ENCODE measurements around the gene NAA80. TPM values are rescaled to one million over a fixed set of nuclear protein-coding genes. Genes with fewer than 3 reads are reported as not detected.
A peak's percentile ranks its signal among the peaks of the same experiment; 100 is the strongest.
"Not testable (repeated sequence)": the region's sequence is repeated elsewhere in the genome, so short reads cannot be mapped to it uniquely, and the experiment has no call there.

Gene NAA80
- total RNA-seq, 1 donor from 2014 or later: 1.3 TPM

DNA sequence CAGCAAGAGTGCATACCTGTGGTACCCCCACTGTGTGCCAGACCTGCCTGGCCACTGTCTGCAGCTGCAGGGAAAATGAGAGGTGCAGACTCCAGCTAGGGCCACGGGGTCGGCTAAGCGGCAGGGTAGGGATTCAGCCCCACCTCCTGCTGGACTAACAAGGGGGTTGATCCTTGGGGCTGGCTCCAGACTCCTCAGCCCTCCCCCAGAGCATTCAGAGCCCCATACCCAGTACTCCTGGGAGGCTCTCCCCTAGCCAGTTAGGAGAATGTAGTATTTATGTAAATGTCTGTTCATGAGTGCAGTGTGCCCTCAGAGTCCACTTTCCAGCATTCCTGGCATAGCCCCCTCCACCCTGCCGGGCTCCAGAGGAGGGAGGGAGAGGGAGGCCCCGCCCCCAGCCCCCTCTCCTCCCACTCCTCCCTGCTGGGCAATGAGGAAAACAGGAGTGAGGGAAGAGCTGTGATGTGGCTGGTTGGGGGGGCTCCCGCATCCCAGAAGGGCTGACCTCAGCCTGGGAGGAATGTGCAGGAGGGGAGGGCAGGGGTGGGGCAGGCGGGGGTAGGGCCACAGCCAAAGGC lies 34.7 kb downstream of the NAA80 start:
- no peak for FAIRE-seq
- Histone ChIP-seq H3K4me3 (ENCODE audit: low read depth, low read length) (no peak overlapping the region), H3K36me3 (ENCODE audit: control insufficient read depth, insufficient read depth, low read length) (no peaks in the 10 kb centered on the region), H3K27me3 (ENCODE audit: control insufficient read depth, insufficient read depth, low read length) (no peaks in the 10 kb centered on the region)
- peak; percentile 79 for DNase-seq (ENCODE audit: low read depth)
- no peak for TF ChIP-seq CTCF (IDR thresholded peaks at IDR 0.05; ENCODE audit: insufficient read depth, low read length, severe bottlenecking)

- DNase-seq (ENCODE audit: low read depth) (no peak), FAIRE-seq (no peak)
- Histone ChIP-seq H3K27me3 (ENCODE audit: control insufficient read depth, insufficient read depth, low read length) (no peaks in the 10 kb centered on the region), H3K36me3 (ENCODE audit: control insufficient read depth, insufficient read depth, low read length) (no peaks in the 10 kb centered on the region), H3K4me3 (ENCODE audit: low read depth, low read length) (no peak overlapping the region)
- TF ChIP-seq CTCF (IDR thresholded peaks at IDR 0.05; ENCODE audit: insufficient read depth, low read length, severe bottlenecking): no peak
Observed at GRCh38 chr3:50263478-50264382, 35.5 kb downstream of the NAA80 start.

DNA sequence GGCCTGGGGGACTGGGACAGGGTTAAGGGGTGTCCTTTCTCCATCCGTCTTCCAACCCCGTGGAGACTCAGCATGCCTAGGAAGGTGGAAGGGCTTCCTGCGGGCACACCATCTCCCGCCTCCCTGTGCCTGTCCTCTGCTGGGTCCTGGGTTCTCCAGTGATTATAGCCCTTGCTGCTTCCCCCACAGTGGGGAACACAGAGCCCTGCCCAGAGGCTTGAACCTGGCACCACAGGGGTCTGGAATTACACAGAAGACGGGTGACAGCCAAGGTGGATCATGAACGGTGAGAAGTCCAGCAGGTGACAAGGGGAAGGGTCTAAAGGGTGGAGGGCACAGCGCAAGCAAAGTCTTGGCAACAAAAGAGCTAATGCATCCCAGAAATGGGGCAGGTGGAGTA lies 36.4 kb downstream of the NAA80 start:
- TF ChIP-seq CTCF (IDR thresholded peaks at IDR 0.05; ENCODE audit: insufficient read depth, low read length, severe bottlenecking): no peak
- DNase-seq (ENCODE audit: low read depth) (no peak), FAIRE-seq (no peak)
- H3K36me3 ChIP-seq (ENCODE audit: control insufficient read depth, insufficient read depth, low read length): peaks cover 1% of the 10 kb centered on the region
- no peaks in the 10 kb centered on the region for H3K27me3 ChIP-seq (ENCODE audit: control insufficient read depth, insufficient read depth, low read length)
- H3K4me3 ChIP-seq (ENCODE audit: low read depth, low read length): no peak overlapping the region

DNA sequence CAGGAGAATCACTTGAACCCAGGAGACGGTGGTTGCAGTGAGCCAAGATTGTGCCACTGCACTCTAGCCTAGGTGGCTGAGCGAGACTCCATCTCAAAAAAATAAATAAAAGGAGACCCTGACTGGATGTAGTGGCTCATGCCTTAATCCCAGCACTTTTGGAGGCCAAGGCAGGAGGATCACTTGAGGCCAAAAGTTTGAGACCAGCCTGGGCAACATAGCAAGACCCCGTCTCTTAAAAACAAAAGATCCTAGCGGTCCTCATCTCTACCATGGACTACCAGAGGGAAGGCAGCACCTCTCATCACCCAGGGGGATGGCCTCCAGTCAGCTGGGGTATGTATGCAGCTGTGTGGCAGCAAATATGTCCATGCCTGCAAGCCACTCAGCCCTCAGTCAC lies 37.0 kb downstream of the NAA80 start:
- FAIRE-seq; DNase-seq (ENCODE audit: low read depth): not testable (repeated sequence)

GRCh38 chr3:50261505-50261904 lies 37.7 kb downstream of the NAA80 start:
- FAIRE-seq (no peak), DNase-seq (ENCODE audit: low read depth) (no peak)
- Histone ChIP-seq H3K27me3 (ENCODE audit: control insufficient read depth, insufficient read depth, low read length) (no peaks in the 10 kb centered on the region), H3K36me3 (ENCODE audit: control insufficient read depth, insufficient read depth, low read length) (peaks cover 11% of the 10 kb centered on the region), H3K4me3 (ENCODE audit: low read depth, low read length) (no peak overlapping the region)
- no peak for TF ChIP-seq CTCF (IDR thresholded peaks at IDR 0.05; ENCODE audit: insufficient read depth, low read length, severe bottlenecking)

More for the DNA sequence above, 37.0 kb downstream of the NAA80 start:
- H3K4me3 ChIP-seq (ENCODE audit: low read depth, low read length); H3K27me3 ChIP-seq (ENCODE audit: control insufficient read depth, insufficient read depth, low read length); H3K36me3 ChIP-seq (ENCODE audit: control insufficient read depth, insufficient read depth, low read length): not testable (repeated sequence)

DNA sequence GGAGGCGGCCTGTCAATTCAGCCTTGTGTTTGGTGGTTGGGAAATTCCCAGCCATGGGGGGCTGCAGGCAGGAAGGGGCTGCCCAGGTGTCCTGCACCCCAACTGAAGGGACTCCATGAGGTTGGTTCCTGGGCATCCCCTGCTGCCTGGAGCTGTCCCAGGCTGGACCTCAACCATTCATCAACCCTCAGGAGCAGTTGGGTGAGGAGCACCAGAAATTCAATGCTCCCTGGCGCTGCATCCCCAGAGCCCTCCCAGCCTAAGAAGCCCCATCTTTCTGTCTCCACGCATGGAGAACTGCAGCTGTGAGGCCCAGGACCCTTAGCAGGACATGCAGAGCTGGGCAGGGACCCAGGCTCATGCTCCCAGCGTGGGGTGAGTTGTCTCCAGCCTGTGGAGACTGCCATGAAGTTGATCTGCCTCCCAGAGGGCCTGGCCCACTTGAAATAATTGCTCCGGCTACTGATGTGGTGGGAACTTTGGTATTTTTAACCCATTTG lies 38.2 kb downstream of the NAA80 start:
- Histone ChIP-seq H3K27me3 (ENCODE audit: control insufficient read depth, insufficient read depth, low read length) (no peaks in the 10 kb centered on the region), H3K36me3 (ENCODE audit: control insufficient read depth, insufficient read depth, low read length) (peaks cover 16% of the 10 kb centered on the region), H3K4me3 (ENCODE audit: low read depth, low read length) (no peak overlapping the region)
- no peak for TF ChIP-seq CTCF (IDR thresholded peaks at IDR 0.05; ENCODE audit: insufficient read depth, low read length, severe bottlenecking)
- DNase-seq (ENCODE audit: low read depth) (no peak), FAIRE-seq (no peak)

Data from bronchial epithelial cell (primary cell).